Right lobe of liver (tissue), 4 donors: ENCODE measurements around the gene SHISA7.

Experiments
- POLR2A ChIP-seq: fragments of 450-650 bp; IDR thresholded peaks from one replicate; pipeline ENCODE4 v1.6.1; 2017; ENCODE audit warnings: antibody characterized with exemption, mild to moderate bottlenecking
- TF ChIP-seq, protein P1 (sequence below), 4 donors: fragments of 200-600 bp in 3 of 4; fragments of 450-650 bp in 1 of 4; IDR thresholded peaks; one replicate each; pipeline versions ENCODE4 v1.5.1 to v1.8.0; 2016 to 2022; ENCODE audit warnings: antibody characterized with exemption in 4 of 4, mild to moderate bottlenecking in 2 of 4
- donor health status: DM: no; HTN: no; CAD: no.
- donor health status: DM: no; HTN: no; CAD: no.
- donor health status: DM: no; HTN: yes; CAD: no.

DNA sequence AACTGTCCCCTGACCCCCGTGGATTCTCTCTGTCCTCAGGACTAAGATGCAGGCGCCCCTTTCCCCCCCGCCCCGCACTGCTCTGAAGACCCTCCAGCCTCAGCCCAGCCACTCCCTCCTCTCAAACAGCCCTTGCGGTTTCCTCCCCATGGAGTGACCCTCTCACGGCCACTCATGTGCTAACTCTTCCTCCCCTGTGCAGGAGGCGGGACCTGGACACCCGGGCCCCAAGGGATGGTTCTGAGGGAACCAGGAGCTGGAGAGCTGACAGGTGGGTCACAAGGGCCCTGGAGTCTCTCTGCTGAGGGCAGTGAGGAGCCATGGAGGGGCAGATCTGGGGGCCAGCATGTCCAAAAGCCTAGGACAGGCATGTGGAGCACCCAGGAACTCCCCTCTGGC is 16.4 kb upstream of the SHISA7 start:
- TF ChIP-seq POLR2A = no peak
- TF ChIP-seq, protein P1, sequence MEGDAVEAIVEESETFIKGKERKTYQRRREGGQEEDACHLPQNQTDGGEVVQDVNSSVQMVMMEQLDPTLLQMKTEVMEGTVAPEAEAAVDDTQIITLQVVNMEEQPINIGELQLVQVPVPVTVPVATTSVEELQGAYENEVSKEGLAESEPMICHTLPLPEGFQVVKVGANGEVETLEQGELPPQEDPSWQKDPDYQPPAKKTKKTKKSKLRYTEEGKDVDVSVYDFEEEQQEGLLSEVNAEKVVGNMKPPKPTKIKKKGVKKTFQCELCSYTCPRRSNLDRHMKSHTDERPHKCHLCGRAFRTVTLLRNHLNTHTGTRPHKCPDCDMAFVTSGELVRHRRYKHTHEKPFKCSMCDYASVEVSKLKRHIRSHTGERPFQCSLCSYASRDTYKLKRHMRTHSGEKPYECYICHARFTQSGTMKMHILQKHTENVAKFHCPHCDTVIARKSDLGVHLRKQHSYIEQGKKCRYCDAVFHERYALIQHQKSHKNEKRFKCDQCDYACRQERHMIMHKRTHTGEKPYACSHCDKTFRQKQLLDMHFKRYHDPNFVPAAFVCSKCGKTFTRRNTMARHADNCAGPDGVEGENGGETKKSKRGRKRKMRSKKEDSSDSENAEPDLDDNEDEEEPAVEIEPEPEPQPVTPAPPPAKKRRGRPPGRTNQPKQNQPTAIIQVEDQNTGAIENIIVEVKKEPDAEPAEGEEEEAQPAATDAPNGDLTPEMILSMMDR (IDR thresholded peaks at IDR 0.05) = no peak
